ENCODE measurements around the gene FBXO45.

GRCh38 chr3:196554205-196554604, 14.3 kb upstream of the FBXO45 start:
- TF ChIP-seq POLR2A (IDR thresholded peaks at IDR 0.05) (no peak), CTCF (IDR thresholded peaks at IDR 0.05) (no peak)
